ENCODE measurements around the gene LOXL1.

The LOXL1 gene

GRCh38 chr15:73899197-73900094, 26.8 kb upstream of the LOXL1 start:
- no peak for DNase-seq

GRCh38 chr15:73900095-73900712, 26.1 kb upstream of the LOXL1 start:
- no peak for DNase-seq

- no peak for DNase-seq
Observed at GRCh38 chr15:73901126-73901810, 25.0 kb upstream of the LOXL1 start.

GRCh38 chr15:73902121-73903020, 23.9 kb upstream of the LOXL1 start:
- no peak for DNase-seq

GRCh38 chr15:73904026-73904815, 22.0 kb upstream of the LOXL1 start:
- no peak for DNase-seq

GRCh38 chr15:73905225-73905827, 20.9 kb upstream of the LOXL1 start:
- DNase-seq = no peak

- no peak for DNase-seq
Observed at GRCh38 chr15:73906346-73907034, 19.8 kb upstream of the LOXL1 start.

- DNase-seq = no peak
Observed at GRCh38 chr15:73907035-73907408, 19.2 kb upstream of the LOXL1 start.

- peak; percentile 77 for DNase-seq
Observed at GRCh38 chr15:73908030-73908821, 18.0 kb upstream of the LOXL1 start.

- DNase-seq = no peak
Observed at GRCh38 chr15:73908822-73909122, 17.5 kb upstream of the LOXL1 start.

- DNase-seq = no peak
Observed at GRCh38 chr15:73909651-73910050, 16.6 kb upstream of the LOXL1 start.

GRCh38 chr15:73910522-73911303, 15.5 kb upstream of the LOXL1 start:
- no peak for DNase-seq

GRCh38 chr15:73912030-73912596, 14.1 kb upstream of the LOXL1 start:
- DNase-seq = no peak

GRCh38 chr15:73914145-73914544, 12.1 kb upstream of the LOXL1 start:
- DNase-seq = no peak

- no peak for DNase-seq
Observed at GRCh38 chr15:73915082-73915481, 11.2 kb upstream of the LOXL1 start.

- DNase-seq = no peak
Observed at GRCh38 chr15:73918784-73919183, 7.5 kb upstream of the LOXL1 start.

GRCh38 chr15:73919706-73920105, 6.6 kb upstream of the LOXL1 start:
- no peak for DNase-seq

GRCh38 chr15:73921254-73921925, 4.9 kb upstream of the LOXL1 start:
- no peak for DNase-seq

Measured in stimulated activated CD4-positive, alpha-beta T cell treated with anti-CD3 and anti-CD28 coated beads, Interleukin-4, amount 100 ng/mL, for 1 hour (primary cell).